ENCODE data around the gene ASCC2.

ASCC2 gene

DNA sequence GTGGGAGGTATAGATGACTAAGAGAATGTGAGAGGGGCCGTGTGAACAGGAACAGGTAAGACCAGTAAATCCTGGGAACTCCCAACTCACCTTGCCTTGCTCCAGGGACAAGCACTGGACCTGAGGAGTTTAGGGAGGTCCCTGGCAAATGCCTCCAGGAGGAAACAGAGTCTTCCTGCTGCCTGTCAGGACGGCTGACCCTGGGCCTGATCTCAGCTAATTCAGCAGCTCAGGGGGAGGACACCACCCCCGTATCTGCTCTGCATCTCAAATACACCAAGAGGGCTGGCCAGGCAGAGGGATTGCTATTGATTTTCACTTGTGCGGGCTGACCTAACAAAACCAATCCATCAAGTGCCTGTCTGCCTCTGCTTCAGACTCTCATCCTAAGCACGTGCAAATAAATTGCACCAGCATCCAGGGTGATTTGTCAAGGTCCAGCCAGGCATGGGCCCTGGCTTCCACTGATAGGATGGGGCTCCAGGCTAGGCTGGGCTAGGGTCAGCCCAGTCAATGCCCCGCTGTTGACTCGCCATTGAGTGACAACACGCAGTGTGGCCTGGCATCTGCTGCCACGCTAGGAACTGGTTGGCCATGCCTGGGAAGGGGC is 50.6 kb downstream of the ASCC2 start:
- no peak for DNase-seq (ENCODE audit: low read depth in 3 of 3)

- no peak for DNase-seq (ENCODE audit: low read depth in 3 of 3)
These were observed 52.0 kb downstream of the ASCC2 start for GRCh38 chr22:29786031-29786430.

- no peak for DNase-seq (ENCODE audit: low read depth in 3 of 3)
These were observed 53.4 kb downstream of the ASCC2 start for GRCh38 chr22:29784451-29785361.

GRCh38 chr22:29782061-29782845 is 55.8 kb downstream of the ASCC2 start:
- no peak for DNase-seq (ENCODE audit: low read depth in 3 of 3)

- no peak for DNase-seq (ENCODE audit: low read depth in 3 of 3)
These were observed 57.1 kb downstream of the ASCC2 start for GRCh38 chr22:29780748-29781676.

GRCh38 chr22:29780220-29780619 is 57.9 kb downstream of the ASCC2 start:
- no peak for DNase-seq (ENCODE audit: low read depth in 3 of 3)

DNA sequence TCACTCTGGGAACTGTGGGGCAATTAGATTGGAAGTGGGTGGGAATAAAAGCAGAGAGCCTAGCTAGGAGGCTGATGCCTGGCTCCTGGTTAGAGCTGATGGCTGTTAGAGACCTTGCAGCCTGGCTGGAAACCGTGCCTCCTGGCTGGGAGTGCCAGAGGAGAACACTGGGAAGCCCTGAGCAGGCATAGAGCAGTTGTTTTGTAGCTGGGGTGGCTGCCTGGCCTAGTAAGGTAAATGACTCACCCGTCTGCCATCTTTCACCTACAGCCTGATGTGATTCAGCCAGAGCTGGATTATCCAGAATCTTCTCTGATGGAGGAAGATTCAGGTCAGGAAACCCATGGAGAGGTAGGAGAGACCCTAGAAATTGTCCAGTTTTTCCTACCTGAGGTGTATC is 64.8 kb downstream of the ASCC2 start:
- DNase-seq (ENCODE audit: low read depth in 3 of 3) = no peak

DNA sequence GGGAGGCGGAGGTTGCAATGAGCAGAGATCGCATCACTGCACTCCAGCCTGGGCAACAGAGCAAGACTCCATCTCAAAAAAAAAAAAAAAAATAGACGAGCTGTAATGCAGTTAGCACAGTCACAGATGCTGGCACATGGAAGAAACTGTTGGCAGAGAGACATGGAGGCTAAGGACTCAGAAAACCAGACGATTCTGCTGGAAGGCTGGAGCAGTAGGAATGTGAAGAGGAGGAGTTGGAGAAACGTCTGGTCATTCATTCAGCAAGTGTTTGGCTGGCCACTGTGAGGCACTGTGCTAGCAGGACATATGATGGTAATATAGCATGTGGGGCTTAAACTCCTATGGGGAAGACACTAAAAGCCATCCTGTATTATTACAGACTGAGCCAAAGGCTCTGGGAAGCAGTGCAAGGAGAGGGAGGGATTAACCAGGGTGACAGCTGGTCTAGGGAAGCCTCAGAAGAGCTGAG is 65.9 kb downstream of the ASCC2 start:
- no peak for DNase-seq (ENCODE audit: low read depth in 3 of 3)

- DNase-seq (ENCODE audit: low read depth in 3 of 3) = no peak
These were observed 68.3 kb downstream of the ASCC2 start for GRCh38 chr22:29769723-29770321.

DNA sequence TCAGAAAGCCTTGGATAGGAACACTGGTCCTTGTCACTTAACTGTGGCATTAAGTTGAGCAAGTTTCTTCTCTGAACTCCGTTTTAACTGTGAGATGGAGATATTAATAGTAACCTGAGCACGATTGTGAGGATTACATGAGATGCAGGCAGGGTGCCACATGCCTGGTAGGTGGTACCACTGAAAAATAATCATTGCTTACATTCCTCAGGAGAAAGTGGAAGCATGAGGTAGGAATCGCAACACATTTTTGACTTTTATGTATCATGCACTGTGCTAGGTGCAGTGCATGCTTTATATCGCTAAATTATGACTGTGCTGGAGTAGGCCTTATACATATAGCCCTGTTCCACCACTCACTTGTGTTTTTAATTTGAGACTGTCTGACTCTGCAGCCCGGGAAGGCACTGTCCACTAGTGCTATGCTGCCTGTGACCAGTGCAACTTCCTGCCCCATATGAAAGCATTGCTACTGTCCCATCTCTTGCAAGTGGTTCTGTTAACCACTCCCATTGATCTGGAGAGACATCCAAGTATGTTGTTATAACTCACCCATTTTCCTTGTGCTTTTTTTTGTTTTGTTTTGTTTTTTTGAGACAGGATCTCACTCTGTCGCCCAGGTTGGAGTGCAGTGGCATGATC is 69.9 kb downstream of the ASCC2 start:
- no peak for DNase-seq (ENCODE audit: low read depth in 3 of 3)

- DNase-seq (ENCODE audit: low read depth in 3 of 3) = peak; percentile 88 to 91 (median 89)
These were observed 70.7 kb downstream of the ASCC2 start, which contains the start of gene UQCR10 for GRCh38 chr22:29767171-29768051. Gene UQCR10 (plus strand): TSS chr22:29767369. CDS start chr22:29767399, 30 bp downstream.

GRCh38 chr22:29766632-29767170 is 71.4 kb downstream of the ASCC2 start, which contains the start of gene ZMAT5:
Gene ZMAT5 (minus strand): TSS chr22:29767007. CDS start chr22:29748544, 18,463 bp downstream.
- DNase-seq (ENCODE audit: low read depth in 3 of 3) = peak; percentile 82 to 92 (median 86)

DNA sequence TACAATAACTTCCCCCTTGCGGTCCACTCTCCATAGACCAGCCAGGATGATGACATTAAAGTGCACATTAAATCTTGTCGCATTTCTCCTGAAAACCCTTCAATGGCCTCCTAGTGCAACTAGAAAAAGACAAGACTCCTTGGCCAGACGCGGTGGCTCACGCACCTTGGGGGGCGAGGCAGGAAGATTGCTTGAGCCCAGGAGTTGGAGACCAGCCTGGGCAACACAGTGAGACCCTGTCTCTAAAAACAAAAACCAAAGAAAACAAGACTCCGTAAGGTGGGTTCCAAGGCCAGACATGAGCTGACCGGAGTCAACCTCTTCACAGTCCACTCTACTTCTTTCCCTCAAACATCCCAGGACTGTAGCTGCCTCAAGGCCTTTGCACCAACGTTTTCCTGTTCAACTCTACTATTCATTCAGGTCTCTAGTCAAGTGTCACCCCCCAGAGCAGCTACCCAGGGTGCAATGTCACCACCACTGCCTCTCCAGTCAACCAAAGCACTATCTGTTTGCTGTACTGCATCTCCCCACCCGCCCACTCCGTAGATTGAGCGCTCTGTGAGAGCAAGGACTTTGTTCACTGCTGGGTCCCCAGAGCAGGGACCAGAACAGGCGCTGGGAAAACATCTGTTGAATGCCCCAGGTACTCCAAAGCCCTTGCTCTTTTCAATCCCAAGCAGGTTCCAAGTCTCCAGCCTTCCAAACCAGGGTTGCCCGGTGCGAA is 72.0 kb downstream of the ASCC2 start:
- DNase-seq (ENCODE audit: low read depth in 3 of 3) = peak in 1 of 3 experiments; percentile 10

- DNase-seq (ENCODE audit: low read depth in 3 of 3) = no peak
These were observed 75.8 kb downstream of the ASCC2 start for GRCh38 chr22:29762263-29762662.

DNA sequence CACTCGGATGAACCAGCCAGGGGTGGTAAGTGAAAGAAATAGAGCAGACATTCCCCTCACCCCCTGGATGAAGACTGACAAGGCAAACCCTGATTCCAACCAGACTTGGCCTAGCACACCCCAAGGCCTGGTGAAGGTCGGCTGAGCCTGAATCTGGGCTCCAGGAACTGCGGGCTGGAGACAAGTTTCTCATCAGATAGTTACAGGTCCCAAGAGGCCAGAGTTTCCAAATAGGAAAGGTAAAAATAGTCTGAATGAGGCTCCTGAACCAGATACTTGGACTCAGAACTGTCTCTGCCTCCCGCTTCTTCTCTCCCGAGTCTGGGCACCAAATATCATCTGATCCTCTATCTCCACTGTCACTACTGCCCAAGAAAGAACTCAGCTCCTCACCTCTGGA is 79.1 kb downstream of the ASCC2 start:
- DNase-seq (ENCODE audit: low read depth in 3 of 3) = no peak

- DNase-seq (ENCODE audit: low read depth in 3 of 3) = no peak
These were observed 79.9 kb downstream of the ASCC2 start for GRCh38 chr22:29758068-29758622.

GRCh38 chr22:29757096-29757495 is 81.0 kb downstream of the ASCC2 start:
- no peak for DNase-seq (ENCODE audit: low read depth in 3 of 3)

GRCh38 chr22:29756341-29756740 is 81.7 kb downstream of the ASCC2 start:
- no peak for DNase-seq (ENCODE audit: low read depth in 3 of 3)

Data from stimulated activated CD4-positive, alpha-beta T cell treated with anti-CD3 and anti-CD28 coated beads, TNF-alpha, amount 100 ng/mL, for 24 hours (primary cell).